IMR-90 (cell line): ENCODE measurements around the gene DESI2. TPM values are rescaled to one million over a fixed set of nuclear protein-coding genes. Genes with fewer than 3 reads are reported as not detected.

ENCODE experiments used
- ATAC-seq: fragments of 200-7000 bp; cut with Tn5 transposase; 2 replicates; pipeline ENCODE4 v1.9.1; 2020; ENCODE audit warnings: low read depth, mild to moderate bottlenecking, moderate library complexity
- Bru-seq: library from RNA; stranded (reverse); fragments of 400-500 nt; gene quantifications from one replicate; lab custom pipeline; 2021; lab: Mats Ljungman, UMichigan
- BruChase-seq, 2 experiments: library from RNA; stranded (reverse); fragments of 400-500 nt; gene quantifications; one replicate each; lab custom pipeline; 2021; lab: Mats Ljungman, UMichigan
- BruUV-seq: library from RNA; stranded (reverse); fragments of 400-500 nt; replicated peaks from 2 replicates; lab custom pipeline; 2021; lab: Mats Ljungman, UMichigan
- CTCF ChIA-PET: fragments of 300-600 bp; formaldehyde crosslinking; extraction: SDS; loops from one replicate; lab custom pipeline; 2021; ENCODE audit warnings: antibody characterized with exemption; lab: Yijun Ruan, JAX
- POLR2A ChIA-PET: fragments of 300-600 bp; sonication (Branson Sonifier 250); formaldehyde crosslinking; loops from one replicate; lab custom pipeline; 2022; ENCODE audit warnings: antibody characterized with exemption; ENCODE audit not compliant: unreplicated experiment; lab: Charles Lee
- DNase-seq: peaks from one replicate; pipeline ENCODE4 v3.0.0; 2013
- H2AFZ ChIP-seq: replicated peaks from 2 replicates; pipeline ENCODE3; 2013; ENCODE audit warnings: low read length, mild to moderate bottlenecking; ENCODE audit not compliant: poor library complexity
- H2AK5ac ChIP-seq: 2 replicates; pipeline ENCODE4 v1.6.1; 2013; ENCODE audit warnings: low read depth, low read length, inconsistent platforms
- H2AK9ac ChIP-seq: replicated peaks from 2 replicates; pipeline ENCODE3; 2013; ENCODE audit warnings: mild to moderate bottlenecking, low read depth, low read length, moderate library complexity; ENCODE audit not compliant: poor library complexity
- H2BK120ac ChIP-seq: 2 replicates; pipeline ENCODE4 v1.6.1; 2013; ENCODE audit warnings: low read depth, low read length, inconsistent platforms
- H2BK15ac ChIP-seq: 3 replicates; pipeline ENCODE4 v1.6.1; 2013; ENCODE audit warnings: low read depth, low read length, inconsistent platforms
- H2BK20ac ChIP-seq: 2 replicates; pipeline ENCODE4 v1.6.1; 2013; ENCODE audit warnings: low read depth, mild to moderate bottlenecking, inconsistent platforms, low read length, moderate library complexity
- H2BK5ac ChIP-seq: 2 replicates; pipeline ENCODE4 v1.6.1; 2013; ENCODE audit warnings: mild to moderate bottlenecking, low read depth, low read length, inconsistent platforms; ENCODE audit not compliant: poor library complexity, severe bottlenecking
- H3K14ac ChIP-seq: replicated peaks from 2 replicates; pipeline ENCODE4 v1.6.1; 2013; ENCODE audit warnings: low read depth, low read length, inconsistent platforms
- H3K18ac ChIP-seq: 2 replicates; pipeline ENCODE4 v1.6.1; 2013; ENCODE audit warnings: low read depth, low read length, control low read depth
- H3K23ac ChIP-seq: 2 replicates; pipeline ENCODE4 v1.6.1; 2013; ENCODE audit warnings: low read depth, low read length, inconsistent platforms
- H3K27ac ChIP-seq: 2 replicates; pipeline ENCODE4 v1.5.1; 2013; ENCODE audit warnings: mild to moderate bottlenecking, control low read depth, low read length; ENCODE audit not compliant: insufficient read depth
- H3K27me3 ChIP-seq: 2 replicates; pipeline ENCODE4 v1.6.1; 2013; ENCODE audit warnings: low read length; ENCODE audit not compliant: control insufficient read depth, insufficient read depth
- H3K36me3 ChIP-seq: 2 replicates; pipeline ENCODE4 v1.6.1; 2013; ENCODE audit warnings: low read length, mixed read lengths; ENCODE audit not compliant: control insufficient read depth, insufficient read depth
- H3K4ac ChIP-seq: 2 replicates; pipeline ENCODE4 v1.6.1; 2013; ENCODE audit warnings: low read depth, low read length, inconsistent platforms
- H3K4me1 ChIP-seq: 2 replicates; pipeline ENCODE4 v1.6.1; 2013; ENCODE audit warnings: low read length, mixed read lengths; ENCODE audit not compliant: control insufficient read depth, insufficient read depth
- H3K4me2 ChIP-seq: 2 replicates; pipeline ENCODE4 v1.6.1; 2013; ENCODE audit warnings: low read depth, mild to moderate bottlenecking, control low read depth, low read length, moderate library complexity
- H3K4me3 ChIP-seq: 2 replicates; pipeline ENCODE4 v1.5.1; 2013; ENCODE audit warnings: low read depth, mild to moderate bottlenecking, control low read depth, low read length, moderate library complexity; ENCODE audit not compliant: insufficient read depth
- H3K56ac ChIP-seq: 2 replicates; pipeline ENCODE4 v1.6.1; 2013; ENCODE audit warnings: low read length, inconsistent platforms; ENCODE audit not compliant: insufficient read depth; ENCODE audit errors: extremely low read depth
- H3K79me1 ChIP-seq, 2 experiments: 2 replicates each; pipeline ENCODE4 v1.6.1; 2013; ENCODE audit warnings: low read length in 2 of 2, inconsistent platforms in 1 of 2, low read depth in 1 of 2
- H3K9ac ChIP-seq: 2 replicates; pipeline ENCODE4 v1.6.1; 2013; ENCODE audit warnings: low read depth, low read length, control low read depth
- H3K9me1 ChIP-seq: 2 replicates; pipeline ENCODE4 v1.6.1; 2013; ENCODE audit warnings: low read length, inconsistent platforms; ENCODE audit not compliant: insufficient read depth
- H3K9me3 ChIP-seq: 2 replicates; pipeline ENCODE4 v1.6.1; 2013; ENCODE audit warnings: low read length; ENCODE audit not compliant: control insufficient read depth, insufficient read depth
- H4K20me1 ChIP-seq: 2 replicates; pipeline ENCODE4 v1.6.1; 2013; ENCODE audit warnings: low read length, inconsistent platforms; ENCODE audit not compliant: insufficient read depth
- H4K5ac ChIP-seq: 2 replicates; pipeline ENCODE4 v1.6.1; 2013; ENCODE audit warnings: mild to moderate bottlenecking, low read depth, low read length, control low read depth
- H4K8ac ChIP-seq, 2 experiments: 2 replicates each; pipeline ENCODE4 v1.6.1; 2013; ENCODE audit warnings: low read depth in 2 of 2, low read length in 2 of 2, control low read depth in 1 of 2, inconsistent platforms in 1 of 2
- H4K91ac ChIP-seq: 2 replicates; pipeline ENCODE4 v1.6.1; 2013; ENCODE audit warnings: low read depth, low read length, inconsistent platforms; ENCODE audit not compliant: insufficient read depth
- CHD1 ChIP-seq: IDR thresholded peaks from 2 replicates; pipeline ENCODE4 v1.6.1; 2012; ENCODE audit warnings: low read depth, low read length, improper control_type of control experiment
- FOS ChIP-seq: fragments of 150-350 bp; IDR thresholded peaks from 2 replicates; pipeline ENCODE4 v1.6.1; 2016; ENCODE audit warnings: low read depth, low read length
- MXI1 ChIP-seq: IDR thresholded peaks from 2 replicates; pipeline ENCODE4 v1.6.1; 2012; ENCODE audit warnings: low read depth, mild to moderate bottlenecking, low read length, moderate library complexity, borderline replicate concordance
- NFE2L2 ChIP-seq: fragments of 150-350 bp; IDR thresholded peaks from 2 replicates; pipeline ENCODE4 v1.6.1; 2016; ENCODE audit warnings: low read depth, mild to moderate bottlenecking, low read length
- RCOR1 ChIP-seq: IDR thresholded peaks from 2 replicates; pipeline ENCODE4 v1.6.1; 2012; ENCODE audit warnings: mild to moderate bottlenecking, low read length, improper control_type of control experiment; ENCODE audit not compliant: insufficient replicate concordance
- SMC3 ChIP-seq: fragments of 150-350 bp; IDR thresholded peaks from 2 replicates; pipeline ENCODE4 v1.6.1; 2016; ENCODE audit warnings: low read depth, mild to moderate bottlenecking, antibody characterized with exemption, low read length, moderate library complexity
- USF2 ChIP-seq: fragments of 150-350 bp; IDR thresholded peaks from 2 replicates; pipeline ENCODE4 v1.6.1; 2017; ENCODE audit warnings: mild to moderate bottlenecking, antibody characterized with exemption, low read length, low read depth
- WGBS, 2 experiments: methylation state at CpG; one replicate each; pipeline versions ENCODE4 v1.1.5 to v1.1.7; 2013; ENCODE audit warnings: missing lambda C conversion rate in 2 of 2; ENCODE audit not compliant: insufficient read length in 1 of 2; ENCODE audit errors: extremely low coverage in 2 of 2; 5-methylcytosine and 5-hydroxymethylcytosine counted together
- dilution Hi-C: fragments of 300-500 bp; cut with HindIII; formaldehyde crosslinking; loops from one replicate; pipeline ENCODE4 v1.14.3; 2018; ENCODE audit warnings: low sequenced_read_pairs; ENCODE audit not compliant: unreplicated experiment
- in situ Hi-C: fragments of 300-500 bp; cut with MboI; formaldehyde crosslinking; loops from 3 replicates; pipeline ENCODE4 v1.14.3; 2019; ENCODE audit warnings: low sequenced_read_pairs, inconsistent platforms, mixed read lengths
- intact Hi-C: fragments of 100-400 bp; cut with micrococcal nuclease; formaldehyde crosslinking; loops from 2 replicates; pipeline ENCODE4 v1.10.0; 2022
- long read RNA-seq: library from polyadenylated mRNA; unstranded; transcript quantifications from one replicate; pipeline ENCODE4 v2.0.0, GENCODE V29; 2021; ENCODE audit not compliant: unreplicated experiment
- polyA plus RNA-seq, 3 experiments: library from polyadenylated mRNA; depleted of rRNA; stranded (reverse); fragments of >200 nt; gene quantifications; 2 replicates each; pipeline ENCODE4 v1.2.3, GENCODE V29; 2012; ENCODE audit warnings: low replicate concordance in 1 of 3
- total RNA-seq: library from RNA; depleted of rRNA; stranded (reverse); fragments of >200 nt; gene quantifications from 2 replicates; pipeline ENCODE4 v1.2.3, GENCODE V29; 2012; rRNA removed
- TF ChIP-seq, protein P1 (sequence below): conservative IDR thresholded peaks from 2 replicates; pipeline ENCODE4 v1.5.1; 2012; ENCODE audit warnings: mild to moderate bottlenecking, low read depth, low read length, improper control_type of control experiment
- TF ChIP-seq, protein P2 (sequence below): fragments of 150-350 bp; IDR thresholded peaks from 2 replicates; pipeline ENCODE4 v1.6.1; 2016; ENCODE audit warnings: low read depth, mild to moderate bottlenecking, low read length, moderate library complexity, borderline replicate concordance

Gene DESI2
- 43.6 and 69.4 TPM in 2 replicates for total RNA-seq
- polyA plus RNA-seq (2012; rRNA removed), result 14.7 and 19.0 TPM in 2 replicates
- 8.0 and 8.4 TPM in 2 replicates for polyA plus RNA-seq (2012; cell fraction: cytosol; rRNA removed)
- 7.2 and 17.4 TPM in 2 replicates for polyA plus RNA-seq (2012; cell fraction: nucleus; rRNA removed; ENCODE audit: low replicate concordance)
- percentile 86 among the genes with signal in this experiment for Bru-seq, nascent RNA
- BruChase-seq, experiment 1, labeled RNA remaining after a 6-hour chase, result percentile 84 among the genes with signal in this experiment
- percentile 80 among the genes with signal in this experiment for BruChase-seq, experiment 2, labeled RNA remaining after a 2-hour chase
- long read RNA-seq, full-length matches to known transcripts, result 40 of 110 reads
- long read RNA-seq, partial matches to known transcripts, result 45 of 110 reads
- long read RNA-seq, other reads (novel, unspliced or antisense), result 25 of 110 reads

GRCh38 chr1:244652623-244653438, at the start of gene DESI2:
Gene DESI2 (plus strand): TSS chr1:244653126. CDS start chr1:244653314, 188 bp downstream.
- 0% methylated on average over 33 of the region's 81 CpGs; no CpG with 5 or more reads in 1 of the 2 experiments for WGBS, 2 experiments
- TF ChIP-seq NFE2L2, result no peak
- TF ChIP-seq CHD1, result no peak; the same call in 1 of the 2 replicates
- no peak for TF ChIP-seq RCOR1
- TF ChIP-seq SMC3, result no peak
- TF ChIP-seq, protein P1, sequence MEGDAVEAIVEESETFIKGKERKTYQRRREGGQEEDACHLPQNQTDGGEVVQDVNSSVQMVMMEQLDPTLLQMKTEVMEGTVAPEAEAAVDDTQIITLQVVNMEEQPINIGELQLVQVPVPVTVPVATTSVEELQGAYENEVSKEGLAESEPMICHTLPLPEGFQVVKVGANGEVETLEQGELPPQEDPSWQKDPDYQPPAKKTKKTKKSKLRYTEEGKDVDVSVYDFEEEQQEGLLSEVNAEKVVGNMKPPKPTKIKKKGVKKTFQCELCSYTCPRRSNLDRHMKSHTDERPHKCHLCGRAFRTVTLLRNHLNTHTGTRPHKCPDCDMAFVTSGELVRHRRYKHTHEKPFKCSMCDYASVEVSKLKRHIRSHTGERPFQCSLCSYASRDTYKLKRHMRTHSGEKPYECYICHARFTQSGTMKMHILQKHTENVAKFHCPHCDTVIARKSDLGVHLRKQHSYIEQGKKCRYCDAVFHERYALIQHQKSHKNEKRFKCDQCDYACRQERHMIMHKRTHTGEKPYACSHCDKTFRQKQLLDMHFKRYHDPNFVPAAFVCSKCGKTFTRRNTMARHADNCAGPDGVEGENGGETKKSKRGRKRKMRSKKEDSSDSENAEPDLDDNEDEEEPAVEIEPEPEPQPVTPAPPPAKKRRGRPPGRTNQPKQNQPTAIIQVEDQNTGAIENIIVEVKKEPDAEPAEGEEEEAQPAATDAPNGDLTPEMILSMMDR, result peak; percentile 36; the same call in 1 of the 2 replicates
- peak; percentile 88; the same call in 1 of the 2 replicates for TF ChIP-seq MXI1
- TF ChIP-seq, protein P2, sequence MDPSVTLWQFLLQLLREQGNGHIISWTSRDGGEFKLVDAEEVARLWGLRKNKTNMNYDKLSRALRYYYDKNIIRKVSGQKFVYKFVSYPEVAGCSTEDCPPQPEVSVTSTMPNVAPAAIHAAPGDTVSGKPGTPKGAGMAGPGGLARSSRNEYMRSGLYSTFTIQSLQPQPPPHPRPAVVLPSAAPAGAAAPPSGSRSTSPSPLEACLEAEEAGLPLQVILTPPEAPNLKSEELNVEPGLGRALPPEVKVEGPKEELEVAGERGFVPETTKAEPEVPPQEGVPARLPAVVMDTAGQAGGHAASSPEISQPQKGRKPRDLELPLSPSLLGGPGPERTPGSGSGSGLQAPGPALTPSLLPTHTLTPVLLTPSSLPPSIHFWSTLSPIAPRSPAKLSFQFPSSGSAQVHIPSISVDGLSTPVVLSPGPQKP, result no peak
- TF ChIP-seq USF2, result peak; percentile 87
- no peak for TF ChIP-seq FOS

More at GRCh38 chr1:244652623-244653438, at the start of gene DESI2:
- Histone ChIP-seq H3K4me2 (peak within 1 kb of the TSS; percentile 97), H3K27ac (peak within 1 kb of the TSS; percentile 88), H3K4ac (peak within 1 kb of the TSS; percentile 93), H3K4me1 (no peaks in the 10 kb centered on the region), H2BK15ac (peak within 1 kb of the TSS; percentile 41; the same call in 2 of the 3 replicates), H4K91ac (peak within 1 kb of the TSS; percentile 73), H3K27me3 (no peaks in the 10 kb centered on the region), H2BK5ac (peak within 1 kb of the TSS; percentile 72), H3K18ac (peak within 1 kb of the TSS; percentile 51; the same call in 1 of the 2 replicates), H3K4me3 (peak within 1 kb of the TSS; percentile 86), H4K5ac (peak within 1 kb of the TSS; percentile 91), H2AFZ (peak within 1 kb of the TSS; percentile 98), H4K8ac (peak within 1 kb of the TSS; percentile 96 to 99), H3K9me3 (no peaks in the 10 kb centered on the region), H3K56ac (peak within 1 kb of the TSS; percentile 92), H3K36me3 (peaks cover 3% of the 10 kb centered on the region; the same call in 1 of the 2 replicates), H3K14ac (peak within 1 kb of the TSS; percentile 95), H2AK9ac (peak within 1 kb of the TSS; percentile 59), H3K23ac (peak within 1 kb of the TSS; percentile 81), H2BK20ac (peak within 1 kb of the TSS; percentile 51; the same call in 1 of the 2 replicates), H4K20me1 (peaks cover 19% of the 10 kb centered on the region; the same call in 1 of the 2 replicates), H3K79me1 (peaks cover 12 to 37% of the 10 kb centered on the region in 2 experiments; a peak in 2 of 4 replicates), H3K9me1 (peaks cover 10% of the 10 kb centered on the region; the same call in 1 of the 2 replicates), H2BK120ac (peak within 1 kb of the TSS; percentile 60; the same call in 1 of the 2 replicates), H3K9ac (peak within 1 kb of the TSS; percentile 92), H2AK5ac (peak within 1 kb of the TSS; percentile 61)
- intact Hi-C loops, result loop anchor here (1.0 to 5.0 kb wide), 3 partner anchors 143 to 201 kb away; partner anchors contain the start of genes ADSS2 and COX20
- POLR2A ChIA-PET, result interaction anchor here (0.6 kb wide), 1 partner anchor 1854 kb away, joined by 14 read pairs; the partner anchor contains the start of gene SMYD3
- dilution Hi-C loops, result no loop called here
- no TSS peak for BruUV-seq
- ATAC-seq (peak; percentile 96), DNase-seq (peak; percentile 100)
- in situ Hi-C loops, result no loop called here
- CTCF ChIA-PET, result interaction anchor here (0.9 kb wide), 1 partner anchor 67 kb away, joined by 4 read pairs; no protein-coding TSS in a partner anchor
